Activated CD4-positive, alpha-beta T cell treated with anti-CD3 and anti-CD28 coated beads, Interleukin-2, amount 50 U/mL, for 48 hours (primary cell): ENCODE results near the gene PRKG2.

Source experiments
- DNase-seq, 2 experiments: peaks; one replicate each; pipeline ENCODE4 v3.0.0-alpha.2; 2020

Gene PRKG2

GRCh38 chr4:81152839-81153713 is 61.9 kb downstream of the PRKG2 start:
- no peak for DNase-seq

- DNase-seq: no peak
Observed at GRCh38 chr4:81149976-81150375, 65.0 kb downstream of the PRKG2 start.

- no peak for DNase-seq
Observed at GRCh38 chr4:81148576-81148975, 66.4 kb downstream of the PRKG2 start.

GRCh38 chr4:81146466-81146865 is 68.6 kb downstream of the PRKG2 start:
- DNase-seq: no peak

GRCh38 chr4:81143183-81143582 is 71.8 kb downstream of the PRKG2 start:
- no peak for DNase-seq

GRCh38 chr4:81142744-81143143 is 72.3 kb downstream of the PRKG2 start:
- no peak for DNase-seq

- no peak for DNase-seq
Observed at GRCh38 chr4:81137894-81138293, 77.1 kb downstream of the PRKG2 start.

- DNase-seq: no peak
Observed at GRCh38 chr4:81137446-81137845, 77.6 kb downstream of the PRKG2 start.

GRCh38 chr4:81136161-81136905 is 78.7 kb downstream of the PRKG2 start:
- DNase-seq: no peak

GRCh38 chr4:81135501-81135900 is 79.5 kb downstream of the PRKG2 start:
- DNase-seq: no peak

- no peak for DNase-seq
Observed at GRCh38 chr4:81131563-81131962, 83.5 kb downstream of the PRKG2 start.

GRCh38 chr4:81131066-81131465 is 84.0 kb downstream of the PRKG2 start:
- DNase-seq: no peak

GRCh38 chr4:81130569-81130968 is 84.5 kb downstream of the PRKG2 start:
- DNase-seq: no peak

GRCh38 chr4:81120055-81120454 is 95.0 kb downstream of the PRKG2 start:
- no peak for DNase-seq

GRCh38 chr4:81118086-81118485 is 96.9 kb downstream of the PRKG2 start:
- no peak for DNase-seq

- no peak for DNase-seq
Observed at GRCh38 chr4:81116566-81116965, 98.5 kb downstream of the PRKG2 start.

- no peak for DNase-seq
Observed at GRCh38 chr4:81113024-81113423, 102.0 kb downstream of the PRKG2 start.

- DNase-seq: no peak
Observed at GRCh38 chr4:81109356-81109755, 105.7 kb downstream of the PRKG2 start.

- DNase-seq: no peak
Observed at GRCh38 chr4:81106150-81106549, 108.9 kb downstream of the PRKG2 start.

GRCh38 chr4:81102107-81102506 is 112.9 kb downstream of the PRKG2 start:
- DNase-seq: no peak

GRCh38 chr4:81096566-81096965 is 118.5 kb downstream of the PRKG2 start:
- DNase-seq: no peak

- no peak for DNase-seq
Observed at GRCh38 chr4:81095389-81095788, 119.6 kb downstream of the PRKG2 start.

GRCh38 chr4:81093720-81094401 is 121.2 kb downstream of the PRKG2 start:
- no peak for DNase-seq

- DNase-seq: no peak
Observed at GRCh38 chr4:81085979-81086378, 129.0 kb downstream of the PRKG2 start.
